ENCODE data around the gene COMMD7. TPM values are rescaled to one million over a fixed set of nuclear protein-coding genes. Genes with fewer than 3 reads are reported as not detected.

The COMMD7 gene
- total and polyA plus RNA-seq, 9 of the 15 experiments (the other 6 are each of a cell fraction or from before 2014, with no cell fraction given): 11.9 to 69.1 (median 34.7) TPM

- TF ChIP-seq NFXL1 (CRISPR knock-in tag; IDR thresholded peaks at IDR 0.05) (no peak), RFX7 (CRISPR knock-in tag; IDR thresholded peaks at IDR 0.05) (no peak), NBN (IDR thresholded peaks at IDR 0.05; ENCODE audit: low read depth) (no peak), ZNF764 (CRISPR knock-in tag; IDR thresholded peaks at IDR 0.05; ENCODE audit: low read depth) (no peak), KLF13 (tag; IDR thresholded peaks at IDR 0.05; ENCODE audit: borderline replicate concordance, low read depth) (no peak), ZNF507 (tag; conservative IDR thresholded peaks at IDR 0.05) (no peak), ZNF592 (IDR thresholded peaks at IDR 0.05) (0 out of 2 replicates have a peak, but pooled peaks have one; percentile 17), ZSCAN29 (IDR thresholded peaks at IDR 0.05) (no peak), USF2 (CRISPR knock-in tag; IDR thresholded peaks at IDR 0.05) (0 out of 2 replicates have a peak, but pooled peaks have one; percentile 29), CBX2 (IDR thresholded peaks at IDR 0.05; ENCODE audit: insufficient read depth, low read length, poor library complexity, severe bottlenecking) (no peak), NFATC3 (IDR thresholded peaks at IDR 0.05) (no peak), HOXB6 (CRISPR knock-in tag; IDR thresholded peaks at IDR 0.05; ENCODE audit: borderline replicate concordance) (no peak), ATF6 (CRISPR knock-in tag; IDR thresholded peaks at IDR 0.05) (no peak), PATZ1 (CRISPR knock-in tag; IDR thresholded peaks at IDR 0.05; ENCODE audit: borderline replicate concordance) (no peak), U2AF2 (optimal IDR thresholded peaks at IDR 0.05; ENCODE audit: low read depth, low read length) (no peak)
Measured at GRCh38 chr20:32764005-32764960, 21.0 kb upstream of the COMMD7 start (continued).
